Endothelial cell of umbilical vein (primary cell): Measurements from ENCODE around the gene WDR72. TPM values are rescaled to one million over a fixed set of nuclear protein-coding genes. Genes with fewer than 3 reads are reported as not detected.

ENCODE experiments used
- BruUV-seq: library from RNA; stranded (reverse); fragments of 400-500 nt; replicated peaks from 2 replicates; lab custom pipeline; 2021; lab: Mats Ljungman, UMichigan
- CTCF ChIA-PET: fragments of 300-600, 350-600 bp; sonication (Branson Sonifier 250); formaldehyde crosslinking; loops from one replicate; lab custom pipeline; 2021; ENCODE audit warnings: antibody characterized with exemption, inconsistent platforms; lab: Charles Lee
- POLR2A ChIA-PET: fragments of 300-600, 350-600 bp; sonication (Branson Sonifier 250); formaldehyde crosslinking; loops from one replicate; lab custom pipeline; 2021; ENCODE audit warnings: antibody characterized with exemption, inconsistent platforms; lab: Charles Lee
- DNase-seq: peaks from one replicate; pipeline ENCODE4 v3.0.0-alpha.2; 2011; ENCODE audit warnings: low read depth, low spot score
- FAIRE-seq: peaks from 2 replicates; lab custom pipeline; 2011; peaks lifted over from hg19 to GRCh38; lab: Jason Lieb, UNC
- H2AFZ ChIP-seq: 2 replicates; pipeline ENCODE4 v1.6.0; 2012; ENCODE audit warnings: low read depth, low read length, control low read depth, inconsistent platforms
- H3K27ac ChIP-seq: 2 replicates; pipeline ENCODE4 v1.5.1; 2011; ENCODE audit warnings: low read depth, mild to moderate bottlenecking, control low read depth, low read length, moderate library complexity; ENCODE audit not compliant: insufficient read depth
- H3K27me3 ChIP-seq, 2 experiments: 2 replicates each; pipeline versions ENCODE4 v1.6.0 to v1.6.1; 2011; ENCODE audit warnings: low read length in 2 of 2, mixed read lengths in 1 of 2; ENCODE audit not compliant: control insufficient read depth in 2 of 2, insufficient read depth in 2 of 2
- H3K36me3 ChIP-seq, 2 experiments: 2 replicates in 1 of 2; 3 replicates in 1 of 2; pipeline ENCODE4 v1.5.1; 2011; ENCODE audit warnings: low read length in 2 of 2, mild to moderate bottlenecking in 1 of 2, moderate library complexity in 1 of 2; ENCODE audit not compliant: control insufficient read depth in 2 of 2, insufficient read depth in 2 of 2; ENCODE audit errors: extremely low read depth in 1 of 2
- H3K4me1 ChIP-seq: 3 replicates; pipeline ENCODE4 v1.5.1; 2011; ENCODE audit warnings: mild to moderate bottlenecking, low read length; ENCODE audit not compliant: control insufficient read depth, insufficient read depth; ENCODE audit errors: extremely low read depth
- H3K4me2 ChIP-seq: 2 replicates; pipeline ENCODE4 v1.6.1; 2011; ENCODE audit warnings: low read length, control low read depth, mixed read lengths; ENCODE audit not compliant: insufficient read depth
- H3K4me3 ChIP-seq, 3 experiments: fragments of 200-600 bp in 1 of 3; sonication (generic), shearing (Covaris generic) in 1 of 3; replicated peaks in 1 of 3; 2 replicates each; pipeline ENCODE4 v1.5.1; 2011 to 2016; ENCODE audit warnings: control low read depth in 3 of 3, low read length in 3 of 3, mild to moderate bottlenecking in 2 of 3, inconsistent platforms in 1 of 3, low read depth in 1 of 3, moderate library complexity in 1 of 3; ENCODE audit not compliant: insufficient read depth in 1 of 3
- H3K79me2 ChIP-seq: 2 replicates; pipeline ENCODE4 v1.6.0; 2012; ENCODE audit warnings: low read length, inconsistent platforms; ENCODE audit not compliant: control insufficient read depth, insufficient read depth
- H3K9ac ChIP-seq: replicated peaks from 2 replicates; pipeline ENCODE3; 2011; ENCODE audit warnings: low read length, control low read depth; ENCODE audit not compliant: insufficient read depth; ENCODE audit errors: extremely low read depth
- H3K9me1 ChIP-seq: replicated peaks from 3 replicates; pipeline ENCODE4 v1.6.0; 2011; ENCODE audit warnings: mild to moderate bottlenecking, low read length; ENCODE audit not compliant: control insufficient read depth, insufficient read depth; ENCODE audit errors: extremely low read depth
- H3K9me3 ChIP-seq: replicated peaks from 2 replicates; pipeline ENCODE4 v1.5.1; 2012; ENCODE audit warnings: low read length, inconsistent platforms; ENCODE audit not compliant: control insufficient read depth, insufficient read depth
- H4K20me1 ChIP-seq: replicated peaks from 2 replicates; pipeline ENCODE3; 2011; ENCODE audit warnings: mild to moderate bottlenecking, low read length; ENCODE audit not compliant: control insufficient read depth, insufficient read depth; ENCODE audit errors: extremely low read depth
- CTCF ChIP-seq, 2 donors: IDR thresholded peaks; 1 replicate in 1 of 2; 2 replicates in 1 of 2; pipeline ENCODE4 v1.5.1; 2011; ENCODE audit warnings: low read length in 2 of 2, mild to moderate bottlenecking in 2 of 2, moderate library complexity in 2 of 2, control low read depth in 1 of 2, inconsistent platforms in 1 of 2, low read depth in 1 of 2; ENCODE audit not compliant: insufficient read depth in 1 of 2; ENCODE audit errors: extremely low read depth in 1 of 2
- EZH2 ChIP-seq: IDR thresholded peaks from 2 replicates; pipeline ENCODE4 v1.6.1; 2012; ENCODE audit warnings: borderline replicate concordance, low read depth, mild to moderate bottlenecking, moderate library complexity, low read length, inconsistent platforms; ENCODE audit not compliant: severe bottlenecking
- FOS ChIP-seq: IDR thresholded peaks from 2 replicates; pipeline ENCODE4 v1.6.1; 2011; ENCODE audit warnings: mild to moderate bottlenecking, low read length, moderate library complexity, borderline replicate concordance; ENCODE audit not compliant: insufficient read depth
- GATA2 ChIP-seq: IDR thresholded peaks from 2 replicates; pipeline ENCODE4 v1.7.0; 2011; ENCODE audit warnings: low read depth, mild to moderate bottlenecking, moderate library complexity, mixed read lengths, low read length; ENCODE audit not compliant: insufficient read length, insufficient read depth
- JUN ChIP-seq: IDR thresholded peaks from 2 replicates; pipeline ENCODE4 v1.6.1; 2011; ENCODE audit warnings: borderline replicate concordance, low read depth; ENCODE audit not compliant: insufficient read length, insufficient read depth
- MAX ChIP-seq: IDR thresholded peaks from 2 replicates; pipeline ENCODE4 v1.6.1; 2011; ENCODE audit not compliant: insufficient read depth, insufficient read length
- MYC ChIP-seq: IDR thresholded peaks from one replicate; pipeline ENCODE4 v1.6.1; 2011; ENCODE audit warnings: mild to moderate bottlenecking, low read depth, low read length
- POLR2A ChIP-seq: IDR thresholded peaks from 2 replicates; pipeline ENCODE4 v1.6.1; 2012; ENCODE audit warnings: low read depth, mild to moderate bottlenecking, control low read depth, low read length
- POLR2AphosphoS5 ChIP-seq: IDR thresholded peaks from 2 replicates; pipeline ENCODE4 v1.6.1; 2012; ENCODE audit warnings: low read depth, mild to moderate bottlenecking, control low read depth, low read length, moderate library complexity; ENCODE audit not compliant: insufficient read depth
- dilution Hi-C: fragments of 300-500 bp; cut with MboI; formaldehyde crosslinking; loops from one replicate; pipeline ENCODE4 v1.15.0; 2019; ENCODE audit warnings: low sequenced_read_pairs; ENCODE audit not compliant: extremely low pct_ligation_motif_present
- intact Hi-C: fragments of 100-400 bp; cut with micrococcal nuclease; formaldehyde crosslinking; loops from one replicate; pipeline ENCODE4 v1.10.0; 2022
- polyA plus RNA-seq, 4 experiments: library from polyadenylated mRNA; depleted of rRNA in 3 of 4; stranded (reverse) in 3 of 4; unstranded in 1 of 4; fragments of >200 nt; gene quantifications; 2 replicates each; pipeline versions ENCODE4 v1.2.1 to v1.2.3, GENCODE V29; 2011 to 2012; ENCODE audit warnings: missing spikeins in 1 of 4
- total RNA-seq: library from RNA; stranded (reverse); gene quantifications from 2 replicates; pipeline ENCODE4 v1.2.3, GENCODE V29; 2021

The WDR72 gene
- total and polyA plus RNA-seq, 2 donors (not counting 3 experiments of a cell fraction or from before 2014, with no cell fraction given) = not detected

GRCh38 chr15:53644660-53645059, 114.8 kb downstream of the WDR72 start:
- no peaks in the 10 kb centered on the region for H3K79me2 ChIP-seq
- H2AFZ ChIP-seq = no peak overlapping the region
- H3K36me3 ChIP-seq = no peaks in the 10 kb centered on the region
- no peaks in the 10 kb centered on the region for H4K20me1 ChIP-seq
- CTCF ChIA-PET = interaction anchor here (0.7 kb wide), 1 partner anchor 10 kb away, joined by 3 read pairs; no protein-coding TSS in a partner anchor
- TF ChIP-seq MAX (no peak), JUN (no peak), GATA2 (no peak), CTCF (IDR thresholded peaks at IDR 0.05; ENCODE audit: extremely low read depth in 1 of 2, insufficient read depth in 1 of 2, low read depth in 1 of 2, low read length in 2 of 2) (no peak), POLR2A (no peak), FOS (no peak), POLR2AphosphoS5 (no peak), EZH2 (no peak), MYC (no peak)
- DNase-seq = no peak
- no TSS peak for BruUV-seq
- POLR2A ChIA-PET = no interaction called here
- dilution Hi-C loops (no loop called here), intact Hi-C loops (no loop called here)
- no peak overlapping the region for H3K4me2 ChIP-seq
- H3K4me1 ChIP-seq = no peaks in the 10 kb centered on the region
- no peaks in the 10 kb centered on the region for H3K9me3 ChIP-seq
- FAIRE-seq = no peak
- H3K4me3 ChIP-seq = no peak overlapping the region
- H3K9me1 ChIP-seq = no peaks in the 10 kb centered on the region
- H3K27ac ChIP-seq = no peak overlapping the region
- peaks cover 3% of the 10 kb centered on the region in 2 experiments for H3K27me3 ChIP-seq
- H3K9ac ChIP-seq = no peak overlapping the region
